ENCODE data around the gene LRBA. TPM values are rescaled to one million over a fixed set of nuclear protein-coding genes. Genes with fewer than 3 reads are reported as not detected.

Gene LRBA
- total and polyA plus RNA-seq, 4 donors: 8.2 to 69.8 (median 32.8) TPM

DNA sequence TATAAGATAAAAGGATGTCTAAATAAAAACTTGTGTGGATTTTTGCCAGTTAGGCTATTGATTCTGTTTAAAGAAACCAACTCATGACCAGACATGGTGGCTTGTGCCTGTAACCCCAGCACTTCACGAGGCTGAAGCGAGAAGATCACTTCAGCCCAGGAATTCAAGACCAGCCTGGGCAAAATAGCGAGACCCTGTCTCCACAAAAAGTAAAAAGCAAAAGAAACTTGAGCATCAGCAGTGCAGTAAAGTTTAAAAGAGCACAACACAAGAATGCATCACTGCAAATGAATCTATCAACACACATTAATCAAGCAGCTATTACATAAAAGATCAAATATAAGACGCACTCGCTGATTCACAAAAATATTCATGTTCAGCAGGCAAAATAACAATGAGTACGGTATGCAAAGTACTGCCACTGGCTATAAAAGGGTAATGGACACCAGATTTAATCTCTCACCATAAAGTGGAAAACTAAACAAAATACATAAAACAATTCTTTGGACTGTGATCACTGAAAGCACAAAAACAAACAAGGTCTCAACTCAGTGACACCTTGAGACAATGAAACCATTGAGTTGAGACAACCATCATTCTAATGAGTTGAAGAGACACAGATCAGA, 41.3 kb downstream of the LRBA start:
- TF ChIP-seq ATF3 (IDR thresholded peaks at IDR 0.05): no peak
- TF ChIP-seq, protein P1, sequence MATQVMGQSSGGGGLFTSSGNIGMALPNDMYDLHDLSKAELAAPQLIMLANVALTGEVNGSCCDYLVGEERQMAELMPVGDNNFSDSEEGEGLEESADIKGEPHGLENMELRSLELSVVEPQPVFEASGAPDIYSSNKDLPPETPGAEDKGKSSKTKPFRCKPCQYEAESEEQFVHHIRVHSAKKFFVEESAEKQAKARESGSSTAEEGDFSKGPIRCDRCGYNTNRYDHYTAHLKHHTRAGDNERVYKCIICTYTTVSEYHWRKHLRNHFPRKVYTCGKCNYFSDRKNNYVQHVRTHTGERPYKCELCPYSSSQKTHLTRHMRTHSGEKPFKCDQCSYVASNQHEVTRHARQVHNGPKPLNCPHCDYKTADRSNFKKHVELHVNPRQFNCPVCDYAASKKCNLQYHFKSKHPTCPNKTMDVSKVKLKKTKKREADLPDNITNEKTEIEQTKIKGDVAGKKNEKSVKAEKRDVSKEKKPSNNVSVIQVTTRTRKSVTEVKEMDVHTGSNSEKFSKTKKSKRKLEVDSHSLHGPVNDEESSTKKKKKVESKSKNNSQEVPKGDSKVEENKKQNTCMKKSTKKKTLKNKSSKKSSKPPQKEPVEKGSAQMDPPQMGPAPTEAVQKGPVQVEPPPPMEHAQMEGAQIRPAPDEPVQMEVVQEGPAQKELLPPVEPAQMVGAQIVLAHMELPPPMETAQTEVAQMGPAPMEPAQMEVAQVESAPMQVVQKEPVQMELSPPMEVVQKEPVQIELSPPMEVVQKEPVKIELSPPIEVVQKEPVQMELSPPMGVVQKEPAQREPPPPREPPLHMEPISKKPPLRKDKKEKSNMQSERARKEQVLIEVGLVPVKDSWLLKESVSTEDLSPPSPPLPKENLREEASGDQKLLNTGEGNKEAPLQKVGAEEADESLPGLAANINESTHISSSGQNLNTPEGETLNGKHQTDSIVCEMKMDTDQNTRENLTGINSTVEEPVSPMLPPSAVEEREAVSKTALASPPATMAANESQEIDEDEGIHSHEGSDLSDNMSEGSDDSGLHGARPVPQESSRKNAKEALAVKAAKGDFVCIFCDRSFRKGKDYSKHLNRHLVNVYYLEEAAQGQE (IDR thresholded peaks at IDR 0.05): no peak
- TF ChIP-seq SP1 (IDR thresholded peaks at IDR 0.05): no peak
- TF ChIP-seq, protein P2, sequence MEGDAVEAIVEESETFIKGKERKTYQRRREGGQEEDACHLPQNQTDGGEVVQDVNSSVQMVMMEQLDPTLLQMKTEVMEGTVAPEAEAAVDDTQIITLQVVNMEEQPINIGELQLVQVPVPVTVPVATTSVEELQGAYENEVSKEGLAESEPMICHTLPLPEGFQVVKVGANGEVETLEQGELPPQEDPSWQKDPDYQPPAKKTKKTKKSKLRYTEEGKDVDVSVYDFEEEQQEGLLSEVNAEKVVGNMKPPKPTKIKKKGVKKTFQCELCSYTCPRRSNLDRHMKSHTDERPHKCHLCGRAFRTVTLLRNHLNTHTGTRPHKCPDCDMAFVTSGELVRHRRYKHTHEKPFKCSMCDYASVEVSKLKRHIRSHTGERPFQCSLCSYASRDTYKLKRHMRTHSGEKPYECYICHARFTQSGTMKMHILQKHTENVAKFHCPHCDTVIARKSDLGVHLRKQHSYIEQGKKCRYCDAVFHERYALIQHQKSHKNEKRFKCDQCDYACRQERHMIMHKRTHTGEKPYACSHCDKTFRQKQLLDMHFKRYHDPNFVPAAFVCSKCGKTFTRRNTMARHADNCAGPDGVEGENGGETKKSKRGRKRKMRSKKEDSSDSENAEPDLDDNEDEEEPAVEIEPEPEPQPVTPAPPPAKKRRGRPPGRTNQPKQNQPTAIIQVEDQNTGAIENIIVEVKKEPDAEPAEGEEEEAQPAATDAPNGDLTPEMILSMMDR (IDR thresholded peaks at IDR 0.05; ENCODE audit: low read depth, low read length, missing input control): no peak
- no peaks in the 10 kb centered on the region for H3K27me3 ChIP-seq (ENCODE audit: control insufficient read depth in 4 of 4, insufficient read depth in 4 of 4, low read length in 3 of 4)
- DNase-seq (ENCODE audit: low spot score): no peak
- H3K4me1 ChIP-seq (ENCODE audit: control insufficient read depth in 4 of 4, insufficient read depth in 4 of 4, low read length in 3 of 4): peaks cover 0 to 20% (median 5%) of the 10 kb centered on the region in 4 donors
- no peak overlapping the region for H3K27ac ChIP-seq (ENCODE audit: low read depth in 1 of 2, low read length in 2 of 2)
- H3K36me3 ChIP-seq (ENCODE audit: control insufficient read depth in 4 of 4, insufficient read depth in 3 of 4, low read depth in 1 of 4, low read length in 3 of 4): no peaks in the 10 kb centered on the region
- no peak overlapping the region for H3K9ac ChIP-seq (ENCODE audit: low read depth in 1 of 2, low read length in 2 of 2)
- H3K4me3 ChIP-seq (ENCODE audit: low read depth in 1 of 3, low read length in 3 of 3): no peak overlapping the region
- H3K9me3 ChIP-seq (ENCODE audit: control insufficient read depth in 4 of 4, low read length in 3 of 4): peaks cover 0 to 2% (median 0%) of the 10 kb centered on the region in 4 donors
- 92% methylated on average over 6 of the region's 6 CpGs for WGBS

DNA sequence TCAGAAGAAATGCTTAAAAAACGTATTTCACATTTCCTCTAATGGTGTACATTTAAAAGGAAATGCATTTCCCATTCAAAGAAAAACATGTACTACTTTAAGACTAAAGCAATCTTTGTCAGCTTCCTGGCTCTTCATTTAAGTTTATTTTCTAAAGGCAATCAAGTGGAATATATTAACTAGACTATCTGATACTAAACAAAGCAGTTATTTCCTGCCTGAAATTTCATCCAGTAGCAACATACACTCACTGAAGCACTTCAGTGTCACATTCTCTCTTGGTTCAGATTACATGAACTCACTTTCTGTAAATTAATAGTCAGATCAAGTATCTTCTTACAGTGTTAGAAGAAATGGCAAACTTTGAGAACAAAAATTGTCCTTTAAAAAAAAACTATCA, 42.5 kb downstream of the LRBA start:
- no peak for DNase-seq (ENCODE audit: low spot score)
- no peak overlapping the region for H3K9ac ChIP-seq (ENCODE audit: low read depth in 1 of 2, low read length in 2 of 2)
- H3K36me3 ChIP-seq (ENCODE audit: control insufficient read depth in 4 of 4, insufficient read depth in 3 of 4, low read depth in 1 of 4, low read length in 3 of 4): no peaks in the 10 kb centered on the region
- no peaks in the 10 kb centered on the region for H3K27me3 ChIP-seq (ENCODE audit: control insufficient read depth in 4 of 4, insufficient read depth in 4 of 4, low read length in 3 of 4)
- TF ChIP-seq FOXA1 (IDR thresholded peaks at IDR 0.05) (no peak), HNF4A (conservative IDR thresholded peaks at IDR 0.05) (no peak), FOXA2 (IDR thresholded peaks at IDR 0.05) (no peak), SP1 (IDR thresholded peaks at IDR 0.05) (no peak), TAF1 (conservative IDR thresholded peaks at IDR 0.05) (no peak), YY1 (IDR thresholded peaks at IDR 0.05) (no peak), NR2F2 (IDR thresholded peaks at IDR 0.05) (no peak)
- TF ChIP-seq, protein P3, sequence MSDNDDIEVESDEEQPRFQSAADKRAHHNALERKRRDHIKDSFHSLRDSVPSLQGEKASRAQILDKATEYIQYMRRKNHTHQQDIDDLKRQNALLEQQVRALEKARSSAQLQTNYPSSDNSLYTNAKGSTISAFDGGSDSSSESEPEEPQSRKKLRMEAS (IDR thresholded peaks at IDR 0.05): no peak
- TF ChIP-seq, protein P2 (IDR thresholded peaks at IDR 0.05; ENCODE audit: low read depth, low read length, missing input control): no peak
- no peak overlapping the region for H3K4me3 ChIP-seq (ENCODE audit: low read depth in 1 of 3, low read length in 3 of 3)
- peaks cover 0 to 2% (median 0%) of the 10 kb centered on the region in 4 donors for H3K9me3 ChIP-seq (ENCODE audit: control insufficient read depth in 4 of 4, low read length in 3 of 4)
- 50% methylated on average over 1 of the region's 1 CpG for WGBS
- H3K27ac ChIP-seq (ENCODE audit: low read depth in 1 of 2, low read length in 2 of 2): no peak overlapping the region
- H3K4me1 ChIP-seq (ENCODE audit: control insufficient read depth in 4 of 4, insufficient read depth in 4 of 4, low read length in 3 of 4): peaks cover 0 to 20% (median 5%) of the 10 kb centered on the region in 4 donors

Data from liver (tissue), 9 donors.